Adrenal gland (tissue), 12 donors: ENCODE measurements around the gene FAM114A1. TPM values are rescaled to one million over a fixed set of nuclear protein-coding genes. Genes with fewer than 3 reads are reported as not detected.

Experiments
- DNase-seq, 7 donors: peaks; one replicate each; pipeline ENCODE4 v3.0.0-alpha.2; 2019 to 2020
- H3K27ac ChIP-seq, 5 donors: fragments of 200-600 bp; sonication (generic) in 4 of 5; 1 replicate in 3 of 5; 2 replicates in 2 of 5; pipeline versions ENCODE4 v1.5.1 to v1.8.0; 2016 to 2020; ENCODE audit warnings: mild to moderate bottlenecking in 1 of 5
- H3K27me3 ChIP-seq: fragments of 200-600 bp; 2 replicates; pipeline ENCODE4 v1.8.0; 2021
- H3K36me3 ChIP-seq, 2 donors: fragments of 200-600 bp; replicated peaks in 1 of 2; 1 replicate in 1 of 2; 2 replicates in 1 of 2; pipeline versions ENCODE4 v1.5.1 to v1.8.0; 2018 to 2022
- H3K4me1 ChIP-seq, 2 donors: fragments of 200-600 bp; replicated peaks in 1 of 2; 1 replicate in 1 of 2; 2 replicates in 1 of 2; pipeline versions ENCODE4 v1.5.1 to v1.8.0; 2018 to 2021
- H3K4me3 ChIP-seq, 4 donors: fragments of 200-600 bp; sonication (generic) in 3 of 4; one replicate each; pipeline ENCODE4 v1.5.1; 2016 to 2018
- H3K9me3 ChIP-seq, 3 donors: fragments of 200-600 bp; sonication (generic) in 1 of 3; replicated peaks in 1 of 3; 1 replicate in 2 of 3; 2 replicates in 1 of 3; pipeline versions ENCODE4 v1.5.1 to v1.8.0; 2016 to 2021
- CTCF ChIP-seq, 6 experiments: fragments of 450-650 bp in 4 of 6; fragments of 200-600 bp in 2 of 6; sonication (generic) in 1 of 6; IDR thresholded peaks; 1 replicate in 5 of 6; 2 replicates in 1 of 6; pipeline versions ENCODE4 v1.5.1 to v1.8.0; 2016 to 2021; ENCODE audit warnings: antibody characterized with exemption in 6 of 6, mild to moderate bottlenecking in 2 of 6, moderate library complexity in 1 of 6
- POLR2A ChIP-seq, 2 donors: fragments of 450-650 bp; IDR thresholded peaks; one replicate each; pipeline ENCODE4 v1.6.1; 2017; ENCODE audit warnings: antibody characterized with exemption in 2 of 2, mild to moderate bottlenecking in 2 of 2, moderate library complexity in 1 of 2
- WGBS, 4 donors: extraction: QIAGEN DNeasy Blood & Tissue Kit in 2 of 4; methylation state at CpG; one replicate each; pipeline versions ENCODE4 v1.1.5 to v1.1.7; 2013 to 2017; 5-methylcytosine and 5-hydroxymethylcytosine counted together
- intact Hi-C, 2 donors: fragments of 100-400 bp; cut with DNase I; formaldehyde crosslinking; loops; one replicate each; pipeline versions ENCODE4 v1.14.1 to v1.15.0; 2022 to 2023
- polyA plus RNA-seq, 3 donors: library from polyadenylated mRNA; stranded (reverse); fragments of 200-250 nt in 2 of 3; fragments of 350-450 nt in 1 of 3; fragmentation: Illumina TruSeq in 1 of 3; extraction: RNeasy Lipid Tissue Mini Kit (QIAGEN cat#74804) in 1 of 3; gene quantifications; one replicate each; pipeline ENCODE4 v1.2.3, GENCODE V29; 2013 to 2014
- total RNA-seq, 9 donors: library from RNA; depleted of rRNA in 4 of 9; stranded (reverse); fragments of >200 nt in 4 of 9; fragments of 120-200 nt in 1 of 9; fragmentation: NEBNext Ultra II Directional in 1 of 9; extraction: Animal tissue kit (Norgen Biotek cat#: 25700) in 1 of 9; gene quantifications; one replicate each; pipeline versions ENCODE4 v1.1.0 to v1.2.4, GENCODE V29; 2013 to 2023
- donor health status: healthy with polysubstance abuse.
- donor health status: Bipolar disorder and iron deficiency.
- donor health status: DM: yes; HTN: yes; CAD: no.
- donor health status: DM: no; HTN: no; CAD: no.
- donor health status: DM: no; HTN: no; CAD: no.
- donor health status: DM: yes; HTN: yes; CAD: no.

The FAM114A1 gene
- total and polyA plus RNA-seq, 12 donors, result 29.3 to 335 (median 174) TPM

GRCh38 chr4:38820329-38821061 is 47.1 kb upstream of the FAM114A1 start:
- Histone ChIP-seq H3K36me3 (no peaks in the 10 kb centered on the region), H3K4me1 (no peaks in the 10 kb centered on the region), H3K27me3 (no peaks in the 10 kb centered on the region), H3K4me3 (no peak overlapping the region), H3K9me3 (no peaks in the 10 kb centered on the region), H3K27ac (no peak overlapping the region)
- WGBS, 4 donors, result 89 to 90% (median 90%) methylated on average over 4 of the region's 4 CpGs
- no peak for DNase-seq
- TF ChIP-seq CTCF (IDR thresholded peaks at IDR 0.05), result no peak
- intact Hi-C loops, result no loop called here

- no peak overlapping the region for H3K27ac ChIP-seq
- no peak overlapping the region for H3K4me3 ChIP-seq
- H3K9me3 ChIP-seq, result no peaks in the 10 kb centered on the region
- no peaks in the 10 kb centered on the region for H3K4me1 ChIP-seq
- intact Hi-C loops, result no loop called here
- H3K36me3 ChIP-seq, result no peaks in the 10 kb centered on the region
- TF ChIP-seq POLR2A (IDR thresholded peaks at IDR 0.05) (no peak), CTCF (IDR thresholded peaks at IDR 0.05) (no peak)
- no peak for DNase-seq
- 95 to 98% (median 97%) methylated on average over 3 of the region's 3 CpGs for WGBS, 4 donors
- no peaks in the 10 kb centered on the region for H3K27me3 ChIP-seq
Measured at GRCh38 chr4:38821739-38822138, 45.9 kb upstream of the FAM114A1 start.

- H3K27me3 ChIP-seq, result no peaks in the 10 kb centered on the region
- intact Hi-C loops, result no loop called here
- H3K9me3 ChIP-seq, result no peaks in the 10 kb centered on the region
- no peaks in the 10 kb centered on the region for H3K4me1 ChIP-seq
- no peaks in the 10 kb centered on the region for H3K36me3 ChIP-seq
- DNase-seq, result no peak
- H3K4me3 ChIP-seq, result no peak overlapping the region
- WGBS, 4 donors, result 83 to 89% (median 88%) methylated on average over 5 of the region's 5 CpGs
- H3K27ac ChIP-seq, result no peak overlapping the region
- TF ChIP-seq CTCF (IDR thresholded peaks at IDR 0.05) (no peak), POLR2A (IDR thresholded peaks at IDR 0.05) (no peak)
Measured at GRCh38 chr4:38822748-38823303, 44.8 kb upstream of the FAM114A1 start.

GRCh38 chr4:38823766-38824165 is 43.8 kb upstream of the FAM114A1 start:
- WGBS, 4 donors, result 90 to 96% (median 92%) methylated on average over 15 to 27 of the region's 27 CpGs
- intact Hi-C loops, result no loop called here
- H3K4me3 ChIP-seq, result no peak overlapping the region
- no peak overlapping the region for H3K27ac ChIP-seq
- no peak for TF ChIP-seq POLR2A (IDR thresholded peaks at IDR 0.05)
- no peak for TF ChIP-seq CTCF (IDR thresholded peaks at IDR 0.05)
- H3K9me3 ChIP-seq, result no peaks in the 10 kb centered on the region
- no peaks in the 10 kb centered on the region for H3K36me3 ChIP-seq
- no peaks in the 10 kb centered on the region for H3K4me1 ChIP-seq
- H3K27me3 ChIP-seq, result no peaks in the 10 kb centered on the region
- no peak for DNase-seq
